HG03442 (cell line): ENCODE measurements around the gene CELSR2.
"Not testable (repeated sequence)": the region's sequence is repeated elsewhere in the genome, so short reads cannot be mapped to it uniquely, and the experiment has no call there.

Experiments used
- ATAC-seq: cut with Tn5 transposase; IDR thresholded peaks from one replicate; pipeline ENCODE4 v1.9.1; 2021; ENCODE audit warnings: mild to moderate bottlenecking, moderate library complexity; ENCODE audit not compliant: unreplicated experiment

The CELSR2 gene

DNA sequence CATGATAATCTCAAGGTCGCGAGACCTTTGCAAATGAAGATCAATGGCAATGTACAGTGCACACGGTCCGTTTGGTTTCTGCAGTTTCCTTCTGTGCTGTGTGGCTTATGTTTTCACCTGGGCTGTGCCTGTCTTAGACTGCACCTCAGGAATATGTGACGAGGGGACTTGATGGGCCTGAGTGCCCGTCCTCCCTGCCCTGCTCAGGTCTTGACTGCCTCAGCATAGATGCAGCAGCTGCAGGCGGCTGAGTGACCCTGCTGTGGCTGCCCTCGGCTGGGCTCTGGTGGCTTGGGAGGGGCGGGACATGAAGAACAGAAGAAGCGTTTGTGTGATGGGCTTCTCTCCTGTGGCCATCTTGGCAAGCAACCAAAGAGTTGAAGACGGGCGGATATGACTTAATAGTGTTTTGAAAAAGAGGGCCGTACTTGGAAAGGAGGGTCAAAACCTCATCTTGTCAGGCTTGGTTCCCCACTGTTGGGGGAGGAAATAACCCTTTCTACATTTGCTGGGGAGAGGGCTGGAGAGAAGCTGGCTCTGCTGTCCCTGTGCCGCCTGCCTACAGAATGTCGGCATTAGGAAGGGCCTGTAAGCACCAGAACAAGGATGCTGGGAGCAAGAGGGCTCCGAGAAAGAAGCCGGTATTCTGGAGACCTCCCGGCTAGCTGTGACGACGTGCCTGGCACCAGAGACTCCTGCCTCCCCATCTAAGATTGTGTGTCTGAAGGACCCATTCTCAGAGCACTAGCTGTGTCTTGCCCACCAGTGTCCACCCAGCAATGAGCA is 50.4 kb downstream of the CELSR2 start:
- ATAC-seq = no peak

DNA sequence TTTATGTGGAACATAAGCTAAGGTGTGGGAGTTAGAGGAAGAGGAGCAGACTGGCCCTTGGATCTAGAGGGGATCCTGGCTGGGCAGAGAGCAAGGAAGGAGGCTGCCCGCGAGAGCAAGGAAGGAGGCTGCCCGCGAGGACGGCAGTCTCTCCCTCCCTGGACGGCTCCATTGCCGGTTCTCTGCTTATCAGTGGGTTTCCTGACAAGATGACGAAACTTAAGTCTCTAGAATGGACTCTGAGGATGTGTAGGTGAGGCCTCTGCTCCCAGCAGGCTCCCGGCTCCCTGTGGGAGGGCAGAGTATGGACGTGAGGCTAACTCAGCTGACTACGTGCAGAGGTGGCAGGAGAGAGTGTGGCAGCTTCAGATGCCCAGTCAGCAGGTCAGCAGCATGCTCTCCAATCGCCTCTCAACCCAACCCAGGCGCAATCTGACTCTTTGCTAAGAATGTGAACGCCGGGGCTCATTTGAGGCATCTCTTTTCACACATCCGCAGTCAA is 51.4 kb downstream of the CELSR2 start:
- no peak for ATAC-seq

DNA sequence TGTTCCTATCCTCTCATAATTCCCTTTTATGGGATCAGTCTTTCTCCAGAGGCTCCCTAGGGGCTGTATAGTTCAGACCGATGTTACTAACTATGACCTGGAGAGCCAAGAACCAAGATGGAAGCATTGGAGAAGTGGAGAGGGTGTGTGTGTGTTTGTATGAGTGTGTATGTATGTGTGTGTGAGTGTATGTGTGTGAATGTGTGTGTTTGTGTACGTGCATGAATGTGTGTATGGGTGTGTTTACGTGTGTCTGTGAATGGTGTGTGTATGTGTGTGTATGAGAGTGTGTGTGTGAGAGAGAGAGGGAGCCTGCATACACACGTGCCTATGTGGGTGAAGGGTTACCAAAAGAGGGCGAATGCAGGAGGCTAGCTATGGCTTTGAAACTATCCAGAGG is 52.5 kb downstream of the CELSR2 start:
- no peak for ATAC-seq

DNA sequence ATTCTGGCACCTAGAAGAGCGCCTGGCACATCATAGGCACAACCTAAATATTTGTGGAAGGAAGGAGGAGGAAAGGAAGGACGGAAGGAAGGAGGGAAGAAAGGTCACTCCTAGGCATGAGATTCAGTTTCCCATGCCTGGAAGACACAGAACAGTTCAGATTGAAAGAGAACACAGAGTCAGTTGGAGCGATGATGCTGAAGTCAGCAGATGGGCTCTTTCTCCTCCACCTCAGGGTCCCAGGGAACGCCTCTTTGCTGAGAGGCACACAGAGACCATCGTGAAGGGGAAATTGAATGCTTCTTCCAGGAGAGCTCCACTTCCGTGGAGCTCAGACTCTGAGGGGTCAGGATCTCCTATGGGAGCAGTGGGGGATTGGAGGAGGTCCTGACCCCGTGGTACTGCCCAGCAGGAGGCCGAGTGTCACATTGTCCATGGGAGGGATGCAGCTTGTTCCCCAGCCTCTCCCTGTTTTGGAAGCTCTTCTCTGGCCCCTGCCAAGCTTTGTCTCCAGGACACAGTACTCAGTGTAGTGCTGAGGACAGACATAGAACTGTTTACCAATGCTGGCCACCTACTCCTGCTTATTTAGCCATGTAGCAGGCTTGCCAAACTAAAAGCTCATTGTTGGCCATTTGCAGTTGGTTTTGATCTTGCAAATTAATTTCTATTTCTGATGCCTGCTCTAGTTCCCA is 55.0 kb downstream of the CELSR2 start:
- ATAC-seq = no peak

DNA sequence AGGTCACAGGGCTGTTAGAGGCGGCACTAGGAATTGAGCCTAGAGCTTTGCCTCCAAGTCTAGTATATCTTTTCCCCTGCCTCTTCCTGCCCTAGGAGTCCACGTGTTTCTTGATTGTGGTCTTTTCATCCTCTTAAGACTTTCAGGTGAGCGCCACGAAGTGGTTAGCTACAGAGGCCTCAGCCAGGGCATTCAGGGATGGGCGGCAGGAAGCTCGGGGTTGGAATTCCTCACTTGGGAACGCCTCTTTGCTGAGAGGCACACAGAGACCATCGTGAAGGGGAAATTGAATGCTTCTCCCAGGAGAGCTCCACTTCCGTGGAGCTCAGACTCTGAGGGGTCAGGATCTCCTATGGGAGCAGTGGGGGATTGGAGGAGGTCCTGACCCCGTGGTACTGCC is 56.7 kb downstream of the CELSR2 start:
- ATAC-seq = not testable (repeated sequence)

DNA sequence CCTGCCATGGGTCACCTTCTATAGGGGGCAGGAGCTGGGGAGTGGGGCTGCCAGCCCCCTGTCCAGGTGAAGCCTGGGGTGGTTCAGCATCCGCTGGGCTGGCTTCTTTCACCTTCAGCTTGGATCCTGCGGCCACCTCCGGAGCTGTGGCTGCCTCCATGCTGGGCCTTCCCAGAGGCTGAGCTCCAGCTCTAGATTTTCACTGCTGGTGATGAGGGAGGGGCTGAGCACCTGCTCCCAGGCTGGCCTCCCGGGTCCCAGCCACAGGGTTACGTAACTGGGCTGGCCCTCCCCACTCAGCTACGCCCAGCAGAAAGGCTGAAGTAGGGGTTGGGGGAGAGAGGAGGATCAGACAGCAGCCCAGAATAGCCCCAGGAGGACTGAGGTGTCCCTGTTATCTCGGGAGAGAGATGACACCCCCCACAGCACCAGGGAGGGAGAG is 57.5 kb downstream of the CELSR2 start, which contains the start of gene MYBPHL:
Gene MYBPHL (minus strand): TSS at position 180 of the 442 bp plus-strand sequence. CDS start 20 bp downstream, at position 160.
- no peak for ATAC-seq

DNA sequence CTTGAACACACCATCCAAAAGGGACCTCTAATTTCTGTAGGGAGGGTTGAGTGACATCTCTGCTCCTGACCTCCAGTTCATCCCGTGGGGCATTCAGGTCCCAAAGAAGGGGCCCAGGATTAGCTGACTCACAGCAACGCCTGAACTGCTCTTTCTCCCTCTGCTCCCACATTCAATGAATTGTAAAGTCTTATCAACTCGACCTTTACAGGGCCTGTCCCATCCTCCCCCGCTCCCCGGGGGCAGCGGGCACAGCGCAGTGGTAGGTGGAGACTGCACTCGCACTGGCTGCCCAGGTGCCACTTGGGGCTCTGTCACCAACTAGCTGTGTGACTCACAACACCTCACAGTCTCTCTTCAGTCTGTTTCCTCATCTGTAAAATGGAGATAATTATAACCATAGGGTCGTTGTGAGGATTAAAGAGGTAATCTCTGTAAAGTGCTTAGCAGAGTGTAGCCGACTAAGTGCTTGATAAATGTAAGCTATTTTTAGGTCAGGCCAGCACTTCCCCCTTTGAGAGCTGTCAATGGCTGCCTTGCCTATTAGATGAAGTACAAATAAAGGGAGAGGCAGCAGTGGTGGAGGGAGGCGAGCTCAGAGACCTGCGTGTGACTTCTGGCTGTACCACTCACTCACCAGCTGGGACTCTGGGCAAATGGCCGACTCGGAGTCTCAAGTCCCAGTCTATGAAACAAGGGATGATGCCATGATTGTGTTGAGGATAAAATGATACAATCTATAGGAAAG is 58.1 kb downstream of the CELSR2 start:
- no peak for ATAC-seq

DNA sequence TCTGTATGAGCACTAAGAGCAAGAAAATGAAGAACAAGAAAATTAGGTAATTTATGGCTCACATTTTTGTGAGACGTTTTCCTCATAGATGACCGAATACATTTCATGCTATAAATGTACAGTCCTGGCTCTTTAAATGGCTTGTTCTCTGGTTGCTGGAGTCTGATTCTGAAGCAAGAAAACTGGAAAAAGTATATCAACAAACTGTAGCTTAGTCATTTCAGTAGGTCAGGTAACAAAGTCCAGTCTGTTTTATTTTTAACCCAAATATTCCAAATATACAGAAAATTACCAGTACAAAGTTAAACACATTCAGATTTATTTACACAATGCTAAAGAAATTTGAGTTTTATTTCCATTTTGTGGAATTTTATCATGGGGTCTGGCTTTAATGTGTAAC is 60.0 kb downstream of the CELSR2 start:
- no peak for ATAC-seq

DNA sequence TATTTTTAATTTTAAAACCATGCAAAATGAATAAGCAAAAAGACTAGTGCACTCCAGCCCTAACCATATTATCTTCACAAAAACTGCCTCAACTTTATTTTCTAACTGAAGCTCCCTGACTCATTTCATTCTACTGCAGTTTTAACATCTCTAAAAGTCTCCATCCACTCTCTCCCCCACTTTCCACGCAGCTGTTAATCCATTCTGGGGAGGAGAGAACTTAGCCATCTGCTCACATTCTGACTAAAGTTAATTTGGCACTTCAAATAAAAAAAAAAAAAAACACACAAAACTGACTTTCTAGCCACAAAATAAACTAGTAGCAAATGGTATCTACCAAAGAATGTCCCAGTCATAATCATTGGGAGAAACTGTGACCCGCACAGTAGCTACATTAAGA is 62.9 kb downstream of the CELSR2 start:
- no peak for ATAC-seq

DNA sequence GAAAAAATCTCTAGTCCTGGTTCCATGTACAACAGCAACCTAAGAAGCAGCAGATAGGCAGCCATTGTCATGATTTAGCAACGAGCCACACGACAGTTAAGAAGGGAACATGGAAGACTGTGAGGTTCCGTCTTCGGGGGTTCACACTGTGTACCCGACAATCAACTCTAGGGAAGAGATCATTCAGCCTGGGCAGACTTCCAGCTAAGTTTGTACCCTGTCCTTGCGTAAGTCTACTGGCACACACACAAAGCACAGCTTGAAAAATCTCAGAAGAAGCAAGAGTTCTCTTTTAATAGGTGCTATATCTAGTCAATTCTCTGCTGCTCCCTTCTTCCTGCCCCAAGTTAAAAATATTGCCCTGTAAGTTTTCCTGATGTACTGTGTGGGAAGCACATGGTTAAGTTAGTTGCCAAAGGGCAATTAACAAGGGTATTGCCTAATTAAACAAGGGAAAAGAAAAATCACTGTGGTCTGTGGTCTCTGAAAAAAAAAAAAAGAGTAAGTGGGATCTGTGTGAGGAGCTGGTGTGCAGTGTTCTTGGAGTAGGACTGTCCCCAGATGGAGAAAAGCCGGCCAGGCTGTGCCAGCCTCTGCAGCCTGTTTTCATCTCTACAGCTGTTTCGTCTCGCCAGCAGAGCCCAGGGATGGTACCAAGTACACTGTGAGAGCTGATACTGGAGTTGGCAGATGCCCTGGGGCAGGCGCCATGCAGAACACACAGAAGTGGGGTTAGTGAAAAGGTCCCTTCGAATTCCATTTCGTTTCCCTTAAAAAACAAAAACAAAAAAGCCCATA is 63.8 kb downstream of the CELSR2 start:
- ATAC-seq = no peak

DNA sequence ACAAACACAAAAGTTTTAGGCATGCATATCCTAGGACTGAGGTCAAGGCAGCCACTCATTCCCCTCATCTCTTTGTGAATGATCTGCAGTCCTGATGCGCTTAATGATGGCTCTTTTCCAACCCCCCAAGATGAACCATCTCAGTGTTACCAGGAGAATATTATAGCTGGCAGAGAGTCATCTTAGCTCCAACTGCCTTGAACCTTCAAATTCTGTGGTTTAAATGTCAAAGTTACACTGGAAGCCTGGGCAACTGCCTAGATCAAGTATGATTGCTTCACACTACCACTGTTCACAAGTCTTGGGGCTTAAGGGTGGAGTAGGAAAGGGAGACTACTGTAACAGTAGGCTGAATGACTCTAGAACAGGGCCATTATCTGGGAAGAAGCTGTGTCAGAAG is 65.5 kb downstream of the CELSR2 start:
- no peak for ATAC-seq

DNA sequence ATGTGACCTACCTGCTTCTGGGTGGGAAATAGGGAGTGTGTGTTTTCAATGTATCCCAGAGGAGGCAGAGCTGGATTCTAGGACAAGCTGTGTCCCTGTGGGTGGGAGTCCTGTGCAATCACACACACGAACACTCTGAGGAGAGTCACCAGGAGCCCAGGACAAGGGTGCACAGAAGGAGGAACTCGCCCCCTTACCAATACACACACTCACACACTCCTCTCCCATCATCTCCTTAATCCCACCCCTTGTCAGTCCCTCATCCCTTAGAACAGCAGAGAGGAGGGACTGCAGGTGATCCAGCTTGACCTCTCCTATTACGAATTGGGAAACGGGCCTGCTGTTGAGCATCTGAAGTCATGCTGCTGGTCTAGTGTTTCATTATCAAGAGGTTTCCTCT is 65.9 kb downstream of the CELSR2 start:
- ATAC-seq = no peak

DNA sequence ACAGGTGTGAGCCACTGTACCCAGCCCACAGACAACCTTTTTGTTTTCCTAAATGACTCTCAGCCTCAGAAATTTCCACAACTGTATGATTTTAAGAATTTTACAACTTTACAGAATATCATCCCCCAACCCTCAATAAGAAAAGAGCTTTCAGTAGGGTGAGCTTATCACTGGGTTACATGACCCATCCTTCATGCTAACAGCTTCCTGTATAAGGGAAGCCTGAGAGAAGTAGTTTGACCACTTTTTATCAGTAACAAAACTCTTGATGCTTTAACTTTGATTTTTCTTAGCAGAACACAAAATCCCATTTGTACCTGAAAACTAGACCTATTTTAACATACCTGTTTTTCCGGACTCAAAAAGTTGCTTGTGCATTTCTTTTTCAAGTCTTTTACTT is 67.2 kb downstream of the CELSR2 start:
- ATAC-seq = no peak

DNA sequence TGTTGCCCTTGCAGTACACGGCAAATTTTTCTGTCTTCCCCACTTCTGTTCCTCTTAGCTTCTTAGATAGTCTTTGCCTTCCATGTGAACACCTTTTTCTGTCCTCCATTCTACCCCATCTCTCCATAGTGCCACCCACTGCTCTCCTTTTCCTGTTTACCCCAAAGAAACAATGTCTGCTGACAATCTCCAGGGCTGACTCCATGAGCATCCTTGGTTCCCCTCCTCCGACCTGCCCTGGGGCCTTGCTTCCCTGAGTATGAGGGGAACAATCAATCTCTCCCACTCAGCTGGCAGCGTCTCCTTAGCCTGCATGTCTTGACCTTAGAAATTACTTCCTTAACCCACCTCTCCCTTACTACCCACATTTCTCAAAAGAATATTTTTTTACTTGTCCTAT is 69.8 kb downstream of the CELSR2 start:
- ATAC-seq = no peak

DNA sequence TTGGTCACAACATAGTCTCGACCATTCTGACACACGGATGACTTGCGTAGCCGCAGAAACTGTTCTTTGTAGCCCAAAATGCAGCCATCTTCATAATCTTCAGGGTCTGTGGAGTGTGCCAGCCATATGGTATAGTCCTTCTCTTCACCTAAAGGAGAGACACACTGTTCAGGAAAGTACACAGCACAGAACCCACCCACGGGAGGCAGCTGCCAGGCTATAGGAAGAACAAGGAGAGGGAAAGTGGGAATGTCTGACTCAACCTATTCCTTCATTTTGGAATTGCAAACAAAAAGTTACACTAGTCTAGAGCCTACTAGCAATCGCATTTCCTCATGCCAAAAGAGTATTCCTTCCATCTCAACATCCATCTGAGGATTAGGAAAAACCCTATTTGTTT is 73.6 kb downstream of the CELSR2 start:
- no peak for ATAC-seq
